Cerebellar nuclear complex (tissue), 1 donor: ENCODE measurements around the gene MCTP2.

Experiments
- DNase-seq, 2 experiments: peaks; one replicate each; lab custom pipeline; 2025; lab: John Stamatoyannopoulos, UW

MCTP2 gene

GRCh38 chr15:94263341-94264273 lies 32.2 kb downstream of the MCTP2 start:
- DNase-seq = no peak

- DNase-seq = no peak
Observed at GRCh38 chr15:94265009-94265408, 33.6 kb downstream of the MCTP2 start.

GRCh38 chr15:94265982-94266381 lies 34.6 kb downstream of the MCTP2 start:
- DNase-seq = no peak

GRCh38 chr15:94266789-94267188 lies 35.4 kb downstream of the MCTP2 start:
- DNase-seq = no peak

- DNase-seq = no peak
Observed at GRCh38 chr15:94269954-94270353, 38.6 kb downstream of the MCTP2 start.

GRCh38 chr15:94270570-94270969 lies 39.2 kb downstream of the MCTP2 start:
- DNase-seq = no peak

GRCh38 chr15:94272251-94272898 lies 41.0 kb downstream of the MCTP2 start:
- DNase-seq = no peak

- DNase-seq = no peak
Observed at GRCh38 chr15:94273826-94274225, 42.5 kb downstream of the MCTP2 start.

- DNase-seq = no peak
Observed at GRCh38 chr15:94274745-94275144, 43.4 kb downstream of the MCTP2 start.

- no peak for DNase-seq
Observed at GRCh38 chr15:94277485-94277884, 46.1 kb downstream of the MCTP2 start.

GRCh38 chr15:94279736-94280135 lies 48.4 kb downstream of the MCTP2 start:
- DNase-seq = no peak

- DNase-seq = no peak
Observed at GRCh38 chr15:94280301-94280700, 48.9 kb downstream of the MCTP2 start.

- DNase-seq = no peak
Observed at GRCh38 chr15:94282269-94283250, 51.2 kb downstream of the MCTP2 start.

- DNase-seq = no peak
Observed at GRCh38 chr15:94286583-94286982, 55.2 kb downstream of the MCTP2 start.

GRCh38 chr15:94287794-94288246 lies 56.5 kb downstream of the MCTP2 start:
- DNase-seq = no peak

- DNase-seq = no peak
Observed at GRCh38 chr15:94290730-94291129, 59.4 kb downstream of the MCTP2 start.

GRCh38 chr15:94293411-94294402 lies 62.3 kb downstream of the MCTP2 start:
- DNase-seq = no peak

- DNase-seq = no peak
Observed at GRCh38 chr15:94294556-94294955, 63.2 kb downstream of the MCTP2 start.

- no peak for DNase-seq
Observed at GRCh38 chr15:94295275-94295674, 63.9 kb downstream of the MCTP2 start.

GRCh38 chr15:94296717-94297116 lies 65.4 kb downstream of the MCTP2 start:
- no peak for DNase-seq

GRCh38 chr15:94297558-94297957 lies 66.2 kb downstream of the MCTP2 start:
- no peak for DNase-seq
